Activated CD8-positive, alpha-beta T cell treated with anti-CD3 and anti-CD28 coated beads, Interleukin-2, amount 10 ng/mL, durations not matched to agents 7 days and 5 days (primary cell): Measurements from ENCODE around the gene C5AR1. TPM values are rescaled to one million over a fixed set of nuclear protein-coding genes. Genes with fewer than 3 reads are reported as not detected.
"Not testable (repeated sequence)": the region's sequence is repeated elsewhere in the genome, so short reads cannot be mapped to it uniquely, and the experiment has no call there.

Experiments
- ATAC-seq: fragments of 150-1000 bp; cut with Tn5 transposase; one replicate; pipeline ENCODE4 v1.10.0; 2021; ENCODE audit warnings: moderate library complexity
- CTCF ChIA-PET: fragments of 350-600 bp; sonication (Branson Sonifier 250); formaldehyde crosslinking; loops from one replicate; lab custom pipeline; 2021; ENCODE audit warnings: antibody characterized with exemption; lab: Charles Lee
- POLR2A ChIA-PET: fragments of 350-600 bp; sonication (Branson Sonifier 250); formaldehyde crosslinking; loops from one replicate; lab custom pipeline; 2021; ENCODE audit warnings: antibody characterized with exemption; lab: Charles Lee
- DNase-seq: peaks from one replicate; pipeline ENCODE4 v3.0.0-alpha.2; 2020
- H3K27ac Mint-ChIP-seq: one replicate; pipeline ENCODE4 v1.8.0; 2021; ENCODE audit warnings: mild to moderate bottlenecking, mixed read lengths
- H3K27me3 Mint-ChIP-seq: one replicate; pipeline ENCODE4 v1.8.0; 2021; ENCODE audit warnings: low read depth, mixed read lengths
- H3K36me3 Mint-ChIP-seq: one replicate; pipeline ENCODE4 v1.8.0; 2021; ENCODE audit warnings: low read depth, mixed read lengths
- H3K4me1 Mint-ChIP-seq: one replicate; pipeline ENCODE4 v1.8.0; 2021; ENCODE audit warnings: low read depth, mixed read lengths
- H3K4me3 Mint-ChIP-seq: one replicate; pipeline ENCODE4 v1.8.0; 2021; ENCODE audit warnings: mild to moderate bottlenecking, mixed read lengths
- H3K9me3 Mint-ChIP-seq: one replicate; pipeline ENCODE4 v1.8.0; 2022; ENCODE audit warnings: mixed read lengths; ENCODE audit not compliant: insufficient read depth
- total RNA-seq, 2 experiments: library from RNA; stranded (reverse); gene quantifications; one replicate each; pipeline ENCODE4 v1.2.3, GENCODE V29; 2021

C5AR1 gene
- 1 to 10 TPM; 1.0 to 1.8 TPM for total RNA-seq

DNA sequence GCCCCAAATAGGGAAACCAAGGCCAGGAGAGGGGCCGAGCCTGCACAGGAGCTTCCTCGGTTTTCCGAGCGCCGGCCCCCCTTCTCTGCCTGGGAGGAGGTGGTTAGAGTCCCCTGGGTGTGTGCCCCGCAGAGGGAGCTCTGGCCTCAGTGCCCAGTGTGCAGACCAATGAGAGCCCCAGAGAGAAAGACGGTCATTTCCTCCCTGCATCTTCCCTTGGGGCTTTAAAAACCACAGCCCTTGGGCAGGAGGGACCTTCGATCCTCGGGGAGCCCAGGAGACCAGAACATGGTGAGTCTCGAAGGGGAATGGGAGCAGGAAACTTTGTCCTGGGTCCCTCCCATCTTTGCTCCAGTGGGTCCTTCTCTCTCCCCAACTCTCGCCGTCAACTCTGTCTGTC is at the start of gene C5AR1:
Gene C5AR1, plus strand, starts transcription at position 254 of the 400 bp plus-strand sequence. Its CDS starts 35 bp downstream, at position 289.
- H3K36me3 Mint-ChIP-seq: no peaks in the 10 kb centered on the region
- H3K4me3 Mint-ChIP-seq: no peak within 1 kb of the TSS
- ChIA-PET POLR2A (no interaction called here), CTCF (interaction anchor here (0.6 to 2.0 kb wide), 2 partner anchors 13 to 39 kb away, joined by 3 to 8 read pairs; partner anchors contain the start of gene DHX34)
- peaks cover 5% of the 10 kb centered on the region for H3K4me1 Mint-ChIP-seq
- ATAC-seq (no peak), DNase-seq (no peak)
- no peaks in the 10 kb centered on the region for H3K9me3 Mint-ChIP-seq
- no peak within 1 kb of the TSS for H3K27ac Mint-ChIP-seq
- H3K27me3 Mint-ChIP-seq: peaks cover 3% of the 10 kb centered on the region

DNA sequence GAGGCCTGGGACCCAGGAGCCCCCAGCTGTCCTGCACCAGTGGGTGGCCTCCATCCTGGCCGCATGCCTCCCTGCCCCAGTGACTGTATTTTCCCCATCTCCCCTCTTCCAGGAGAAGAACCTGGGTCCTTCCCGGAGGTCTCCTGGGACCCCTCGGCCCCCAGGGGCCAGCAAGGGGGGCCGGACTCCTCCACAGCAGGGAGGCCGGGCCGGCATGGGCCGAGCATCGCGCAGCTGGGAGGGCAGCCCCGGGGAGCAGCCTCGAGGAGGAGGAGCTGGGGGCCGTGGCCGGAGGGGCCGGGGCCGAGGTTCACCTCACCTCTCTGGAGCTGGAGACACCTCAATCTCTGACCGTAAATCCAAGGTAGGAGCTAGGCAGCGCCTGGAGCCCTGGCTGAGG is 49.2 kb upstream of the C5AR1 start:
- peak overlapping the region; percentile 47 for H3K27ac Mint-ChIP-seq
- no peaks in the 10 kb centered on the region for H3K9me3 Mint-ChIP-seq
- H3K4me1 Mint-ChIP-seq: peaks cover 45% of the 10 kb centered on the region
- H3K27me3 Mint-ChIP-seq: no peaks in the 10 kb centered on the region
- DNase-seq: no peak
- no peak overlapping the region for H3K4me3 Mint-ChIP-seq
- peaks cover 51% of the 10 kb centered on the region for H3K36me3 Mint-ChIP-seq
- no peak for ATAC-seq
- CTCF ChIA-PET: no interaction called here
- POLR2A ChIA-PET: interaction anchor here (1.1 kb wide), 1 partner anchor 9 kb away, joined by 3 read pairs; no protein-coding TSS in a partner anchor

DNA sequence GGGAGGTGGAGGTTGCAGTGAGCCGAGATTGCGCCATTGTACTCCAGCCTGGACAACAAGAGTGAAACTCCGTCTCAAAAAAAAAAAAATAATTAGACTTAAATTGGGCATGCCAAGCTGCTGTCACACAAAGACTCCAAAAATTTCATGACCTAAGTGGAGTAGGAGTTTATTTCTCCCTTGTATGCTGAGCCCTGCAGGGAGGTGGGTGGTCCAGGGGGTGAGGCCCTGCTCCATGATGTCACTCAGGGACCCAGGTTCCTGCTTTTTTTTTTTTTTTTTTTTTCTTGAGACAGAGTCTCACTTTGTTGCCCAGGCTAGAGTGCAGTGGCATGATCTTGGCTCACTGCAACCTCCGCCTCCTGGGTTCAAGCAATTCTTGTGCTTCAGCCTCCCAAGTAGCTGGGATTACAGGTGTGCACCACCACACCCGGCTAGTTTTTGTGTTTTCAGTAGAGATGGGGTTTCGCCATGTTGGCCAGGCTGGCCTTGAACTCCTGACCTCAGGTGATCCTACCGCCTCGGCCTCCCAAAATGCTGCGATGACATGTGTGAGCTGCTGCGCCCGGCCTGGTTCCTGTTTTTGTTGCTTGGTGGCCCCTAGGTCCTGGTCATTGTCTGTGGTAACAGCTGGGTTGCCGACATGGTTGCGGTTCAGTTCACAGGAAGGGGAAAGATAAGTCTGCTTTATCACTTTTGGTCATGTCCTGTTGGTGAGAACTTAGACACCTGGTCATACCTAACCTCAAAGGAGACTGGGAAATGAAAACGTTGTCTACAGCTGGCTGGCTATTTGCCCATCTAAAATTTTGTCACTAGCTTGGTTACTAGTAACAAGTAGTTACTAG is 47.5 kb upstream of the C5AR1 start:
- ChIA-PET POLR2A (interaction anchor here (1.2 kb wide), 1 partner anchor 12 kb away, joined by 6 read pairs; the partner anchor contains the start of gene INAFM1), CTCF (interaction anchor here (0.9 to 1.0 kb wide), 2 partner anchors 8 to 10 kb away, joined by 3 read pairs; no protein-coding TSS in a partner anchor)
- not testable (repeated sequence) for H3K27ac Mint-ChIP-seq, H3K4me3 Mint-ChIP-seq, H3K9me3 Mint-ChIP-seq, DNase-seq, H3K27me3 Mint-ChIP-seq, ATAC-seq
- peaks cover 60% of the 10 kb centered on the region for H3K36me3 Mint-ChIP-seq
- H3K4me1 Mint-ChIP-seq: peaks cover 38% of the 10 kb centered on the region

DNA sequence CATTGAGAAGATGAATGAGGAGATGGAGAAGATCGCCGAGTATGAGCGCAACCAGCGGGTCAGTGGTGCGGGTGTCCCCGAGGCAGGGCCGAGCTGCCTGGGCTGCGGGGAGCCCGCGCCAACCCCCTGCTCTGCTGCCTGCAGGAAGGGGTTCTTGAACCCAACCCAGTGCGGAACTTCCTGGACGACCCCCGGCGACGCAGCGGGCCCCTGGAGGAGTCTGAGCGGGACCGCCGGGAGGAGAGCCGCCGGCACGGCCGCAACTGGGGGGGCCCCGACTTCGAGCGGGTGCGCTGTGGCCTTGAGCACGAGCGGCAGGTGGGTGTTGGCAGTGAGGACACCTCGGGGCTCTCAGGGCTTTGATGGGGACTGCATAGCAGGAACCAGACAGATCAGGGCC is 45.0 kb upstream of the C5AR1 start:
- DNase-seq (no peak), ATAC-seq (no peak)
- ChIA-PET CTCF (no interaction called here), POLR2A (no interaction called here)
- Mint-ChIP-seq H3K27ac (no peak overlapping the region), H3K36me3 (peaks cover 48% of the 10 kb centered on the region), H3K9me3 (no peaks in the 10 kb centered on the region), H3K4me3 (no peak overlapping the region), H3K4me1 (peaks cover 14% of the 10 kb centered on the region), H3K27me3 (no peaks in the 10 kb centered on the region)

DNA sequence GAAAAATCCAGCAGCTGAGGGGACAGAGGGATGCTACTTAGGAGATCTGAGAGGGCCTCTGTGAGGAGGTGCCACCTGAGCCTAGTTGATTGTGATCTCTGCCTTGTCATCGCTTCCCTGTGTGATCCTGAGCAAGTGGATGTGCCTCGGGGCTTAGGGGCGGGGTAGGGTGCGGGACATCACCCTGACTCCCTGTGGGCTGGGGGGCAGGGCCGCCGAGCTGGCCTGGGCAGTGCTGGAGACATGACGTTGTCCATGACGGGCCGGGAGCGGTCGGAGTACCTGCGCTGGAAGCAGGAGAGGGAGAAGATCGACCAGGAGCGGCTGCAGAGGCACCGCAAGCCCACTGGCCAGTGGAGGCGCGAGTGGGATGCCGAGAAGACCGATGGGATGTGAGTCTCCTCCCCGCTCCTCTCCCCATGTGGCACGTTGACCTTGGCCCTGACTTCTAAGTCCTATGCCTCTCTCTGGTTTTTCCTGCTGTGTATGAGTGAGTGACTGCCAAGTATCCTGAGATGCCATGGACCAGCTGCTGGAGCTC is 43.2 kb upstream of the C5AR1 start:
- no peaks in the 10 kb centered on the region for H3K27me3 Mint-ChIP-seq
- H3K4me1 Mint-ChIP-seq: peaks cover 2% of the 10 kb centered on the region
- peaks cover 46% of the 10 kb centered on the region for H3K36me3 Mint-ChIP-seq
- no peak for DNase-seq
- no peak overlapping the region for H3K27ac Mint-ChIP-seq
- H3K4me3 Mint-ChIP-seq: no peak overlapping the region
- CTCF ChIA-PET: interaction anchor here (0.7 kb wide), 1 partner anchor 10 kb away, joined by 3 read pairs; the partner anchor contains the start of gene CCDC9
- POLR2A ChIA-PET: no interaction called here
- no peak for ATAC-seq
- no peaks in the 10 kb centered on the region for H3K9me3 Mint-ChIP-seq

DNA sequence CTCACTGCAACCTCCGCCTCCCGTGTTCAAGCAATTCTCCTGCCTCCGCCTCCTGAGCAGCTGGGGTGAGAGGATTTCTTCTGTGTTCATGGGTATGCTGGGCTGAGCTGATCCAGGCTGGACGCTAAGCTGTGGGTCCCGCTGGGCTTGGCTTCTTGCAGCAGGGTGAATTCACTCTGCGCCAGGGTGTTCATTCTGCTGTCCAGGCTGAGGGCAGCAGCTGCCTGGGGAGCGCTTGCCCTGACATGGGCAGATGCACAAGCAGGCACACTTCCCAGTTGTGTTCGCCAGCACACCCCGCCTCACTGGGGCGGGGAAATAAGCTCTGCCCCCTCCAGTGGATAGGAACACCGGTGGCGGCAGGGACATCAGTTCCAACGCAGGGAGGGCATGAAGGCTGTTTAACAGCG is 42.3 kb upstream of the C5AR1 start:
- ATAC-seq (no peak), DNase-seq (no peak)
- Mint-ChIP-seq H3K27ac (no peak overlapping the region), H3K4me3 (no peak overlapping the region), H3K27me3 (no peaks in the 10 kb centered on the region), H3K36me3 (peaks cover 45% of the 10 kb centered on the region), H3K9me3 (no peaks in the 10 kb centered on the region), H3K4me1 (peaks cover 7% of the 10 kb centered on the region)
- POLR2A ChIA-PET: no interaction called here
- CTCF ChIA-PET: no interaction called here

DNA sequence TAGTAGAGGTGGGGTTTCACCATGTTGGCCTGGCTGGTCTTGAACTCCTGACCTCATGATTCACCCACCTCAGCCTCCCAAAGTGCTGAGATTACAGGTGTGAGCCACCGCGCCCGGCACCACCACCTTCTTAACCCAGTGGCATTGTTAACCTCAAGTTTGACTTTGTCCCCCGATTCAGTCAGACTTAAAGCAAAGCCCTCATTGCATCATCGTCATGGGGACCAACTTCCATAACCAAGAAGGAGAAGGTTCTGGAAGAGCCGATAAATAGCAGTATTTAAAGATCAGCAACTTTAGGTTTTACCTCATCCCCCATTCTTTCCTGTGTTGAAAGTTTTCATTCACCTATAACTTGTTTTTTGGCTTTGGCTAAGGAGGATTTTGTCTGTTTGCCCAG is 41.6 kb upstream of the C5AR1 start:
- Mint-ChIP-seq H3K4me1 (peaks cover 12% of the 10 kb centered on the region), H3K27me3 (no peaks in the 10 kb centered on the region), H3K9me3 (no peaks in the 10 kb centered on the region), H3K36me3 (peaks cover 46% of the 10 kb centered on the region), H3K27ac (no peak overlapping the region), H3K4me3 (no peak overlapping the region)
- POLR2A ChIA-PET: no interaction called here
- CTCF ChIA-PET: no interaction called here
- ATAC-seq (no peak), DNase-seq (no peak)

DNA sequence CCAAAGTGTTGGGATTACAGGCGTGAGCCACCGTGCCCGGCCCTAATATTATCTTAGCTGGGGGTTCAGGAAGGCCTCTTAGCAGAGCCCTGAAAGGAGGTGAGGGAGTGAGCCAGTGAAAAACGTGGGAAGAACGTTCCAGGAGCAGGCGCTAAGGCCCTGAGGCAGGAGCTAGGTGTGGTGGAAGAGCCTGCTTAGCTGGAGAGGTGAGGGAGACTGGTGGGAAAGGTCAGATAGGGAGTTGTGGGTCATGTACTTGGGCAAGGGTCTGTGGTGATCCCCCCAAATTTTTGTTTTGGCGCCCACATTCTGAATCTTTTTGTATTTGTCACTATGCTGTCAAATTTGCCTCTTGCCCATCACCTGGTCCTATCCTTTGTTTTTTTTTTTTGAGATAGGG is 40.1 kb upstream of the C5AR1 start:
- no peak overlapping the region for H3K4me3 Mint-ChIP-seq
- H3K4me1 Mint-ChIP-seq: peaks cover 13% of the 10 kb centered on the region
- no peak for DNase-seq
- ChIA-PET CTCF (no interaction called here), POLR2A (interaction anchor here (1.0 to 1.6 kb wide), 2 partner anchors 9 to 12 kb away, joined by 3 to 6 read pairs; no protein-coding TSS in a partner anchor)
- ATAC-seq: no peak
- peaks cover 41% of the 10 kb centered on the region for H3K36me3 Mint-ChIP-seq
- H3K27ac Mint-ChIP-seq: peak overlapping the region; percentile 34
- H3K9me3 Mint-ChIP-seq: no peaks in the 10 kb centered on the region
- no peaks in the 10 kb centered on the region for H3K27me3 Mint-ChIP-seq

DNA sequence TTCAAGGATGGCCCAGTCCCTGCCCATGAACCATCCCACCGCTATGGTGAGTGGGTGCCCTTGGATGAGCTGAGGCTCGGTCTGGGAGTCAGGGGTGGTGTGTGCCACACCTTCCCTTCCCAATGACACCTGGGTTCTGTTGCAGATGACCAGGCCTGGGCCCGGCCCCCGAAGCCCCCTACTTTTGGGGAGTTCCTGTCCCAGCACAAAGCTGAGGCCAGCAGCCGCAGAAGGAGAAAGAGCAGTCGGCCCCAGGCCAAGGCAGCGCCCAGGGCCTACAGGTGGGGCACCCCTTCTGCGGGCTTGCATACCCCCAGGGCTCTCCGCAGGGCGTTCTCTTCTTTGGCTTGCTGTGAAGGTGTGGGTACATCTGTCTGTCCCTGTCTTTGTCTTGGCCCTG is 39.3 kb upstream of the C5AR1 start:
- Mint-ChIP-seq H3K27ac (peak overlapping the region; percentile 28), H3K36me3 (peaks cover 40% of the 10 kb centered on the region), H3K4me1 (peaks cover 15% of the 10 kb centered on the region), H3K27me3 (no peaks in the 10 kb centered on the region), H3K9me3 (no peaks in the 10 kb centered on the region), H3K4me3 (no peak overlapping the region)
- ChIA-PET POLR2A (interaction anchor here (1.6 kb wide), 1 partner anchor 13 kb away, joined by 6 read pairs; no protein-coding TSS in a partner anchor), CTCF (interaction anchor here (1.5 kb wide), 1 partner anchor 9 kb away, joined by 3 read pairs; no protein-coding TSS in a partner anchor)
- no peak for ATAC-seq
- DNase-seq: no peak

DNA sequence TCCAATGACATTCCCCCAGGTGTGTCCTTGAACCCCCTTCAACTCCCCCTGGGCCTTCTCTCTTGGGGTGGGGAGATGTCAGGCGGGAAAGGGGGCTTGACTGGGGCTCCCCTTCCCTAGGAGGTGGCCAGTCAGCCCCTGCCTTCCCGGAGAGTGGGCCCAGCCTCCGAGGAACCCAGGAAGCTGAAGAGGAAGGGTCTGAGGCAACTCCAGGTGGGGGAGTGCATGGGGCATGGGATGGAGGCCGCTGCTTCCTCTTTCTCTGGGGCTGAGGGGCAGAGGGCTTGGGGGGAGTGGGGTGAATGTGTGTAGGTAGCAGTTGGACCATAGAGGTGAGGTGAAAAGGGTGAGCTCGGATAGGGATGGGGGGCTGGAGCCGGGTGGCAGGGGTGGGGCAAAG is 37.7 kb upstream of the C5AR1 start:
- CTCF ChIA-PET: interaction anchor here (1.3 to 1.4 kb wide), 2 partner anchors 10 to 28 kb away, joined by 3 to 6 read pairs; no protein-coding TSS in a partner anchor
- H3K4me1 Mint-ChIP-seq: peaks cover 25% of the 10 kb centered on the region
- no peak overlapping the region for H3K4me3 Mint-ChIP-seq
- no peaks in the 10 kb centered on the region for H3K27me3 Mint-ChIP-seq
- POLR2A ChIA-PET: interaction anchor here (1.2 to 1.3 kb wide), 2 partner anchors 15 to 159 kb away, joined by 4 to 8 read pairs; partner anchors contain the start of gene CCDC9
- H3K27ac Mint-ChIP-seq: no peak overlapping the region
- ATAC-seq: no peak
- peaks cover 43% of the 10 kb centered on the region for H3K36me3 Mint-ChIP-seq
- H3K9me3 Mint-ChIP-seq: no peaks in the 10 kb centered on the region
- DNase-seq: no peak

DNA sequence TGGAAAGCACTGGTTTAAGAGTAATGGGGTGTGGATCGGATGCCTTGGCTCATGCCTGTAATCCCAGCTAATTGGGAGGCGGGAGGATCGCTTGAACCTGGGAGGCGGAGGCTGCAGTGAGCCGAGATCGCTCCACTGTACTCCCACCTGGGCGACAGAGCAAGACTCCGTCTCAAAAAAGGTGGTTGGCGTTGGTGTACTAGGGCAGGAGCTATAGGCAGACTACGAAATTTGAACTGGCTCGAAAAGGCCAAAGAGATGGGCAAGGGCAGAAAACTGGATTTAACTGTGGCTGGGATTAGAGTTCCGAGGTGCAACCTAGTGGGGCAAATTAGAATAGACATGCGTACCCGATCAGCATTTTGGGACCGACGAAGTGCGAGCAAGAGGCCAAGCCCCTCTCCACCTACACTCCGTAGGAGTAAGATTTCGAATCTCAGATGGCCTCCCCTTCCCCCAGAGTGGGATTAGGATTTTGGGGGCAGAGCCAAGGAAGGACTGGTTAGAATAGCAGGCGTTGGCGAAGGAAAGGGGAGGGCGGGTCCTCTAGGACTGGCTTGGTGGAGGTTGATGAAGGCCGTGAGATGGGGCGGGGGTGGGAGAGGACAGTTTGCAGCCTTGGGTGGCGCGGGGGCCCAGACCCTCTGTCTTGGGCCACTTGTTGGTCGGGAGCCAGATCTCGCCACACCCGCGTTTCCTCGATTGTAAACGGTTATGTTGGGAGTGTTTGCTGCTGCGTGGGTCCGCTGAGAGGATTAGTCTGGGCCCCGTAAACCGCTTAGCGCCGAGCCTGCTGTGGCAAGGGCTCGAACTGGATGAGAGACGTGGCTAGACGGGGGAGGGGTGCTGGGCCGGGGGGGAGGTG is 37.0 kb upstream of the C5AR1 start:
- H3K4me3 Mint-ChIP-seq: peak overlapping the region; percentile 93
- no peak for ATAC-seq
- peaks cover 38% of the 10 kb centered on the region for H3K36me3 Mint-ChIP-seq
- H3K9me3 Mint-ChIP-seq: no peaks in the 10 kb centered on the region
- CTCF ChIA-PET: interaction anchor here (1.3 to 1.6 kb wide), 3 partner anchors 10 to 28 kb away, joined by 3 to 6 read pairs (median 5); no protein-coding TSS in a partner anchor
- H3K4me1 Mint-ChIP-seq: peaks cover 25% of the 10 kb centered on the region
- DNase-seq: peak; percentile 62
- POLR2A ChIA-PET: interaction anchor here (0.8 to 1.3 kb wide), 3 partner anchors 16 to 211 kb away, joined by 3 to 8 read pairs (median 4); partner anchors contain the start of genes CCDC9 and KPTN
- H3K27me3 Mint-ChIP-seq: no peaks in the 10 kb centered on the region
- peak overlapping the region; percentile 98 for H3K27ac Mint-ChIP-seq
